HCT116 (cell line): ENCODE measurements around the gene TMEM53. TPM values are rescaled to one million over a fixed set of nuclear protein-coding genes. Genes with fewer than 3 reads are reported as not detected.

ENCODE experiments used
- ATAC-seq: fragments of 200-7000 bp; cut with Tn5 transposase; 2 replicates; pipeline ENCODE4 v1.9.1; 2020; ENCODE audit warnings: mild to moderate bottlenecking, moderate library complexity
- BruUV-seq: library from RNA; stranded (reverse); fragments of 400-500 nt; replicated peaks from 2 replicates; lab custom pipeline; 2021; lab: Mats Ljungman, UMichigan
- CTCF ChIA-PET: fragments of 300-600 bp; sonication (Branson Sonifier 250); formaldehyde crosslinking; loops from one replicate; lab custom pipeline; 2021; ENCODE audit warnings: antibody characterized with exemption; lab: Charles Lee
- POLR2A ChIA-PET: fragments of 300-600, 350-600 bp; sonication (Branson Sonifier 250); formaldehyde crosslinking; loops from one replicate; lab custom pipeline; 2021; ENCODE audit warnings: antibody characterized with exemption; lab: Charles Lee
- RAD21 ChIA-PET, 2 experiments: fragments of 300-600 bp; sonication (Branson Sonifier 250); formaldehyde crosslinking; loops; one replicate each; lab custom pipeline; 2023; ENCODE audit warnings: low total read pairs in 2 of 2; ENCODE audit not compliant: uncharacterized antibody in 2 of 2, unreplicated experiment in 2 of 2, low non-redundant PET in 1 of 2; lab: Charles Lee
- DNase-seq: peaks from one replicate; pipeline ENCODE4 v3.0.0-alpha.2; 2010; ENCODE audit warnings: low read depth, low spot score
- H2AFZ ChIP-seq: fragments of 200-600 bp; shearing (Covaris generic), sonication (generic); 2 replicates; pipeline ENCODE4 v1.6.1; 2017; ENCODE audit warnings: low read depth, mixed run types, mixed read lengths, antibody characterized with exemption, low read length; ENCODE audit not compliant: poor library complexity, severe bottlenecking
- H3K27ac ChIP-seq: 2 replicates; pipeline ENCODE4 v1.5.1; 2012; ENCODE audit warnings: low read depth, low read length
- H3K27me3 ChIP-seq: fragments of 200-600 bp; sonication (generic); 2 replicates; pipeline ENCODE4 v1.6.1; 2016; ENCODE audit warnings: mixed run types, low read length, mixed read lengths; ENCODE audit not compliant: insufficient read depth
- H3K36me3 ChIP-seq, 2 experiments: fragments of 200-500 bp in 1 of 2; fragments of 200-600 bp in 1 of 2; sonication (Bioruptor generic) in 1 of 2; sonication (generic) in 1 of 2; 2 replicates each; pipeline versions ENCODE4 v1.5.1 to v1.6.1; 2014 to 2016; ENCODE audit warnings: low read length in 2 of 2, inconsistent platforms in 1 of 2, mixed read lengths in 1 of 2, mixed run types in 1 of 2; ENCODE audit not compliant: insufficient read depth in 2 of 2, control insufficient read depth in 1 of 2
- H3K4me1 ChIP-seq, 2 experiments: fragments of 200-600 bp in 1 of 2; sonication (generic) in 1 of 2; 2 replicates each; pipeline versions ENCODE4 v1.5.1 to v1.6.1; 2012 to 2017; ENCODE audit warnings: low read length in 2 of 2, inconsistent platforms in 1 of 2, mild to moderate bottlenecking in 1 of 2, mixed read lengths in 1 of 2, mixed run types in 1 of 2, moderate library complexity in 1 of 2; ENCODE audit not compliant: insufficient read depth in 2 of 2, control insufficient read depth in 1 of 2
- H3K4me2 ChIP-seq: fragments of 200-600 bp; sonication (generic); 2 replicates; pipeline ENCODE4 v1.6.1; 2017; ENCODE audit warnings: mixed run types, low read length, mixed read lengths
- H3K4me3 ChIP-seq, 2 experiments: fragments of 200-600 bp in 1 of 2; sonication (generic) in 1 of 2; replicated peaks in 1 of 2; 2 replicates each; pipeline ENCODE4 v1.5.1; 2011 to 2016; ENCODE audit warnings: low read length in 2 of 2, control low read depth in 1 of 2, low read depth in 1 of 2, mild to moderate bottlenecking in 1 of 2, mixed read lengths in 1 of 2, mixed run types in 1 of 2
- H3K79me2 ChIP-seq: fragments of 200-600 bp; sonication (generic); 2 replicates; pipeline ENCODE4 v1.6.1; 2017; ENCODE audit warnings: mild to moderate bottlenecking, mixed run types, low read length, moderate library complexity, mixed read lengths; ENCODE audit not compliant: insufficient read depth
- H3K9ac ChIP-seq: fragments of 200-600 bp; sonication (generic); 2 replicates; pipeline ENCODE4 v1.6.1; 2016; ENCODE audit warnings: low read length, mixed read lengths
- H3K9me2 ChIP-seq: fragments of 200-600 bp; sonication (generic), shearing (Covaris generic); 2 replicates; pipeline ENCODE4 v1.6.1; 2017; ENCODE audit warnings: mixed run types, mild to moderate bottlenecking, moderate library complexity; ENCODE audit not compliant: insufficient read depth
- H3K9me3 ChIP-seq, 2 experiments: fragments of 200-500 bp in 1 of 2; fragments of 200-600 bp in 1 of 2; sonication (Bioruptor generic) in 1 of 2; sonication (generic) in 1 of 2; 2 replicates each; pipeline ENCODE4 v1.6.1; 2014 to 2017; ENCODE audit warnings: low read length in 2 of 2, mixed read lengths in 2 of 2, inconsistent platforms in 1 of 2, low read depth in 1 of 2, mild to moderate bottlenecking in 1 of 2, mixed run types in 1 of 2, moderate library complexity in 1 of 2; ENCODE audit not compliant: control insufficient read depth in 1 of 2, insufficient read depth in 1 of 2
- H4K20me1 ChIP-seq: fragments of 200-600 bp; sonication (generic), shearing (Covaris generic); 2 replicates; pipeline ENCODE4 v1.6.1; 2017; ENCODE audit warnings: mixed run types, mild to moderate bottlenecking, moderate library complexity; ENCODE audit not compliant: insufficient read depth
- CBX3 ChIP-seq: IDR thresholded peaks from 2 replicates; pipeline ENCODE4 v1.6.1; 2012; ENCODE audit warnings: low read depth
- EGR1 ChIP-seq: IDR thresholded peaks from 2 replicates; pipeline ENCODE4 v1.6.1; 2012; ENCODE audit warnings: low read depth
- FOSL1 ChIP-seq: IDR thresholded peaks from 2 replicates; pipeline ENCODE4 v1.6.1; 2012; ENCODE audit warnings: low read depth
- JUND ChIP-seq: IDR thresholded peaks from 2 replicates; pipeline ENCODE4 v1.6.1; 2012
- POLR2AphosphoS5 ChIP-seq: IDR thresholded peaks from 2 replicates; pipeline ENCODE4 v1.6.1; 2011; ENCODE audit warnings: mild to moderate bottlenecking, low read depth, low read length, moderate library complexity
- RAD21 ChIP-seq: IDR thresholded peaks from 2 replicates; pipeline ENCODE4 v1.6.1; 2012; ENCODE audit warnings: low read depth, mild to moderate bottlenecking
- SP1 ChIP-seq: IDR thresholded peaks from 2 replicates; pipeline ENCODE4 v1.6.1; 2012; ENCODE audit warnings: low read depth
- SRF ChIP-seq: IDR thresholded peaks from 2 replicates; pipeline ENCODE4 v1.6.1; 2012; ENCODE audit warnings: low read depth
- TCF7L2 ChIP-seq: IDR thresholded peaks from 2 replicates; pipeline ENCODE4 v1.7.0; 2011; ENCODE audit warnings: borderline replicate concordance, inconsistent platforms; ENCODE audit not compliant: insufficient read depth, insufficient read length; ENCODE audit errors: extremely low read depth
- YY1 ChIP-seq: IDR thresholded peaks from 2 replicates; pipeline ENCODE4 v1.6.1; 2011; ENCODE audit warnings: low read length, low read depth, moderate library complexity, mild to moderate bottlenecking; ENCODE audit not compliant: insufficient replicate concordance; ENCODE audit errors: extremely low read depth
- ZFX ChIP-seq: fragments of 450-650 bp; IDR thresholded peaks from 2 replicates; pipeline ENCODE4 v1.6.1; 2017
- intact Hi-C: fragments of 100-400 bp; cut with micrococcal nuclease; formaldehyde crosslinking; loops from 2 replicates; pipeline ENCODE4 v1.10.0; 2022
- total RNA-seq: library from RNA; stranded (reverse); gene quantifications from one replicate; pipeline ENCODE4 v1.2.1, GENCODE V29; 2021; ENCODE audit not compliant: unreplicated experiment
- TF ChIP-seq, protein P1 (sequence below): IDR thresholded peaks from 2 replicates; pipeline ENCODE4 v1.6.1; 2012
- TF ChIP-seq, protein P2 (sequence below): IDR thresholded peaks from 2 replicates; pipeline ENCODE4 v1.6.1; 2012

The TMEM53 gene
- total RNA-seq, 1 experiment from 2014 or later: 10.8 TPM

DNA sequence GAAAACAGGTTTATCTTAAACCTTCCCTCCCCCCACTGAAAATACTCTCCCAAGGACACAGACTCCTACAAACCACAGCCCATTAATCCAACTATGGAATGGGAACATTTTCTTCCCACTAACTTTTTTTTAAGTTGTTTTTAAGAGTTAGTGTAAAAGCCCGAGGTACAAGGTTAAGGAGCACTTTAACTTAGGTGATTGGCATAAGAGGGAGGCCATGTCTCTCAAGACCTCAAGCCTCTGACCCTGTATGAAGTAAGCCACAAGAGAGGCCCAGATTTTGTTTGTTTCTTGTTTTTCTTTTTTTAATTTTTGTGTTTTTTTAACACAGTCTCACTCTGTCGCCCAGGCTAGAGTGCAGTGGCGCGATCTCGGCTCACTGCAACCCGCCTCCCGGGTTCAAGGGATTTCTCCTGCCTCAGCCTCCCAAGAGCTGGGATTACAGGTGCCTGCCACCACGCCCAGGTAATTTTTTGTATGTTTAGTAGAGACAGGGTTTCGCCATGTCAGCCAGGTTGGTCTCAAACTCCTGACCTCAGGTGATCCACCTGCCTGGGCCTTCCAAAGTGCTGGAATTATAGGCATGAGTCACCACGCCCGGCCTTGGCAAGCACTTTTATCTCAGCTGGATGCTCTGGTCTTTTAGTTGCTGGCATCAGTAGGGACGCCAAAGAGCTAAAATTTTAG lies 14.6 kb upstream of the TMEM53 start:
- ChIA-PET CTCF (no interaction called here), RAD21 (no interaction called here), POLR2A (interaction anchor here (0.9 to 2.7 kb wide), 3 partner anchors 9 to 33 kb away, joined by 3 to 24 read pairs (median 5); no protein-coding TSS in a partner anchor)
- Histone ChIP-seq H3K4me3 (peak overlapping the region in 1 of 2 experiments; percentile 10; a peak in 1 of 4 replicates), H3K27ac (no peak overlapping the region), H2AFZ (no peak overlapping the region), H3K79me2 (no peaks in the 10 kb centered on the region), H3K9ac (no peak overlapping the region), H4K20me1 (no peaks in the 10 kb centered on the region), H3K9me3 (no peaks in the 10 kb centered on the region), H3K36me3 (no peaks in the 10 kb centered on the region), H3K27me3 (no peaks in the 10 kb centered on the region), H3K4me1 (peaks cover 31 to 46% of the 10 kb centered on the region in 2 experiments), H3K9me2 (no peaks in the 10 kb centered on the region), H3K4me2 (peak overlapping the region; percentile 64)
- intact Hi-C loops: no loop called here
- DNase-seq: no peak
- ATAC-seq: peak; percentile 75
- BruUV-seq: no TSS peak
- no peak; the same call in 1 of the 2 replicates for TF ChIP-seq POLR2AphosphoS5
- no peak for TF ChIP-seq ZFX
- TF ChIP-seq SP1: peak; percentile 39; the same call in 1 of the 2 replicates
- peak; percentile 78 for TF ChIP-seq FOSL1
- peak; percentile 81 for TF ChIP-seq JUND
- peak; percentile 89 for TF ChIP-seq TCF7L2
- no peak for TF ChIP-seq RAD21
- TF ChIP-seq SRF: no peak
- TF ChIP-seq CBX3: peak; percentile 75; the same call in 1 of the 2 replicates
- TF ChIP-seq, protein P1, sequence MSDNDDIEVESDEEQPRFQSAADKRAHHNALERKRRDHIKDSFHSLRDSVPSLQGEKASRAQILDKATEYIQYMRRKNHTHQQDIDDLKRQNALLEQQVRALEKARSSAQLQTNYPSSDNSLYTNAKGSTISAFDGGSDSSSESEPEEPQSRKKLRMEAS: peak; percentile 45; the same call in 1 of the 2 replicates
- no peak for TF ChIP-seq YY1
- TF ChIP-seq, protein P2, sequence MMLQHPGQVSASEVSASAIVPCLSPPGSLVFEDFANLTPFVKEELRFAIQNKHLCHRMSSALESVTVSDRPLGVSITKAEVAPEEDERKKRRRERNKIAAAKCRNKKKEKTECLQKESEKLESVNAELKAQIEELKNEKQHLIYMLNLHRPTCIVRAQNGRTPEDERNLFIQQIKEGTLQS: no peak
- no peak for TF ChIP-seq EGR1
